Pons (tissue), 1 donor: ENCODE data around the gene KRT77.

Experiments
- DNase-seq: peaks from one replicate; pipeline ENCODE4 v3.0.0-alpha.2; 2016; ENCODE audit warnings: low spot score

Gene KRT77

DNA sequence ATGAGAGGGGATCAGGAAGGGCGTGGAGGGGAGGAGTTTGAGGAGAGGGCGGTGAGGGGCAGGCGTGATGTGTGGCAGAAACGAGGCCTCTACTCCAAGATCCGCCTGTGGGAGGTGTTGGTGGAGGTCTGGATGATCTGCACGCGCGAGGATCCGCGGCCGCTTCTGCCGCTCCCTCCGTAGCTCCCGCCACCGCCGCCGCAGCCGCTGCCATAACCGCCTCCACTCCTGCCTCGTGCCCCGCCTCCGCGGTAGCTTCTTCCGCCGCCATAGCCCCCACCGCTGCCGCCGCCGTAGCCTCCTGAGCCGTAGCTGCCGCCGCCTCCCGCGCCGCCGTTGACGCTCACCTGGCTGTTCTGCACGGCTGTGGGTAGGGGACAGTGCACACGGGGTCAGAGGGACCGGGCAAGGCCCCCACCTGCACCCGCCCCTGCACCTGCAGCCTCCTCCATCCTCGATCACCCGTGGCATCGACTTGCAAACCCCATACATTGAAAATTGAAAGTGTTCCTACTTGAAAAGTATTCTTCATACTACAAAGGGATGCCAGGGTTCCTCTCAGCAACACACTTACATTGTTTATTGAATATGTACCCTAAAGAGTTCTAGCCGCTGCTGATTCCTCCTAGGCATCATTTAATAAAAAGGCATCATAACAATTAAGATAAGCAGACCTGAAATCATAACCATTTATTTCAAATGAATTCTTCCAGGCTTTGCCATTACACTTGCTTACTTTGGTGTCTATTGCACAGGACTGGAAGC is 12.1 kb downstream of the KRT77 start:
- DNase-seq = no peak

DNA sequence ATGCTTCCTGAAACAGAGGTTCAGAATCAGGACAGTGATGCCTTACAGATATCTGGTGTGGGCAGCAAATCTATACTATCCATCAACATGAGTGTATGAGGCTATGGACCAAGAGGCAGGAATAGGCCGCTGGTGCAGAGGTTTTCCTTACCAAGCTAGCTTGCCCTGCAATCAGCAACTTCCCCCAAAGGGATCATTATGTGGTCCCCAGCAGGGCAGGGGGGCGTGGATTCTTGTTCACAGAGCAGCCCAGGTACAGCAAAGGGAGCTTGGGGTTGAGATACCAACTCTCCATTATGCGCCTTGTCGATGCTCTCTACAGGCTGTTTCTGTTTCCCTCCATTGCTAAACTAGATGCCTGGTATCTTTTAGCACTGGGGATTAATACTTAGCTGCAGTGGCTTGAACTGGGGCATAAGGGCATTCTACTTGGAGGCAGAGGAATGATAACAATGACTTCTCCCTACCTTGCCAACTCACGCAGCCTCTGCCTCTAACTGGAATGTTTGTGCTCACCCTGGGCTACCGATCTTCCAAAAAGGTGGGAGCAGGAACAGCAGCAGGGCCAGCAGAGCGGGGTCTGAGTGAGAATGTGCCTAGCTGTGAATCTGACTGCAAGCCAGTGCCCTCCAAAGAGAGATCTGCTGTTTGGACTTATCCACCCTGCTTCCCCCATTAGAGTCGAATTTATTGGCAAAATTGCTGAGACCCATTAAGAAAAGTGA is 12.8 kb downstream of the KRT77 start:
- no peak for DNase-seq

DNA sequence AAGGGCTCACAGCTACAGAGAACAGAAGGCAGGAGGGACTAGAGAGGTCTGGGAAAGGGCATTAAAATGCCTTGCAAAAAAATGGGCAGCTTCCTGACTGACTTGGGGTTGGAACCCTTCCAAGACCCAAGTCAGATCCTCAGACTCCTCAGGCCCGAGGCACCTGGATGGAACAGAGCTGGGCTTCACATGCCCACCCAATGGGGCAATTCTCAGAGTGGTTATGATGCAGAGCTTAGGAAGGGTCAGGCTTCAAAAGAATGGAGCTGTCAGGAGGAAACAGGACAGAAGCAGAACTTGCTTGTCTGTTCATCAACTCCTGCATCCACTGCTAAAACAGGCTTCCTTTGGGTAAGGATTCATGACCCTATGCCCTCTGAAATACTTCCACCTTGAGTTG is 13.4 kb downstream of the KRT77 start:
- DNase-seq = no peak

DNA sequence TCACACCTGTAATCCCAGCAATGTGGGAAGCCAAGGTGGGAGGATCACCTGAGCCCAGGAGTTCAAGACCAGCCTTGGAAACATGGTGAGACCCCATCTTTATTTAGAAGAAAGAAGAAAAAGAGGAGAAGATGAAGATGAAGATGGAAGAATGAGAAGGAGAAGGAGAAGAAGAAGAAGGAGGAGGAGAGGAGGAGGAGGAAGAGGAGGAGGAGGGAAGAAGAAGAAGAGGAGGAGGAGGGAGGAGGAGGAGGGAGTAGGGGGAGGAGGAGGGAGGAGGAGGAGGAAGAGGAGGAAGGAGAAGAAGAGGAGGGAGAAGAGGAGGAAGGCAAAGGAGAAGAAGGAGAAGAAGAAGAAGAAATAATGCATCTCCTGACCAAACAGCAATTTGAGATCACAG is 14.1 kb downstream of the KRT77 start:
- no peak for DNase-seq

DNA sequence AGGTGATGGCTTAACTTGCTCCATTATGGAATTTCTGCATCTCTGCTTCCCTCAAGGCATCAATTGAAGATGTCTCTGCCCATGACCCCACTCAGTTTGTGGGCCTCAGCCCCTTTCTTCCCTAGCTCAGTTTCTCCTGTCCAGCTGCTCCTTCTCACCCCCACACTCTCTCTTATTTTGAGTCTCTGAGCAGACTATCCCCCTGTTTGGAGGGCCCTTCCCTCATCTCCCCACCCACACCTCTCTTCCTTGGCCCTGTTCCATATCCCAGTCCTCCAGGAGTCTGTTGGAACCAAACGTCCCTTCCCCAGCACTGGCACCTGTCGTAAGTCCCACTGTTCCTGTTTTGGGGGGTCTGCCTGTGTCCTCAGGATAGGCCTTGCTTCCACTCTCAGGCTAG is 14.8 kb downstream of the KRT77 start:
- no peak for DNase-seq

DNA sequence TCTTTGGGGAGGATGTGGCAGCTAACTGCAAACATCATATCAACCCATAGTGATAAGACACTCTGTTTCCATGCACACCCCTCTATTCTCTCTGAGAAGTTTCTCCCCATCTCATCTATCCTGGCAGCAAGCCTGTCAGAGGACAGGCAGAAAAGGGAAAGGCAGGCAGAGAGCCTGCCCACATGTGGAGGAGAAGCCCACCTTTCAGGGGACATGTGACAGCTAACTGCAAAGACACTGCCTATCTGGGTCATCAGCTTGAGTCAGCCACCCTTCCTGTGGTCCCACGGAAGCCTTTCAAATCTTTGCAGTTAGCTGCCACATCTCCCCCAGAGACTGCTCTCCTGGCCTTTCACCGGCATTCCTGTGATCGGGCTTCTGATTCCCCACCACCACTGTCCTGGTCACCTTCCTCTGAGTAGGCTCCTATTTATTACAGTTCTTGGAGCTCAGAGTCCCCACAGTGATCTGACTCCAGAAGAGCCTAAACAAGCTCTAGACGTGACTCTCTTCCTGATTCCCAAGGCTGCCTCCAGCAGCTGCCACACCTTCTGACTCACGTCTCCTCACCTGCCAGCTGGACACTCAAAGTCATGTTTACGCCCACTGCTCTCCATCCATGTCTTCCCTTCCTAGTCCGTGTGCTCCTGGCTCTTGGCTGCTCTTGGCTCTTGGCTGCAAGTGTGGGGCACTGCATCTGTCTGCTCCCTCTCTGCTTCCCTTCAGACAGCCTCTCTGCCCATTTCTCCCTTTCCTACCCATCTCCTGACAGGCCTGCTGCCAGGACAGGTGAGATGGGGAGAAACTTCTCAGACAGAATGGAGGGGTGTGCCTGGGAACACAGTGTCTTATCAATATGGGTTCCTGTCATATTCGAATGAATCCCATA is 15.6 kb downstream of the KRT77 start:
- DNase-seq = no peak

DNA sequence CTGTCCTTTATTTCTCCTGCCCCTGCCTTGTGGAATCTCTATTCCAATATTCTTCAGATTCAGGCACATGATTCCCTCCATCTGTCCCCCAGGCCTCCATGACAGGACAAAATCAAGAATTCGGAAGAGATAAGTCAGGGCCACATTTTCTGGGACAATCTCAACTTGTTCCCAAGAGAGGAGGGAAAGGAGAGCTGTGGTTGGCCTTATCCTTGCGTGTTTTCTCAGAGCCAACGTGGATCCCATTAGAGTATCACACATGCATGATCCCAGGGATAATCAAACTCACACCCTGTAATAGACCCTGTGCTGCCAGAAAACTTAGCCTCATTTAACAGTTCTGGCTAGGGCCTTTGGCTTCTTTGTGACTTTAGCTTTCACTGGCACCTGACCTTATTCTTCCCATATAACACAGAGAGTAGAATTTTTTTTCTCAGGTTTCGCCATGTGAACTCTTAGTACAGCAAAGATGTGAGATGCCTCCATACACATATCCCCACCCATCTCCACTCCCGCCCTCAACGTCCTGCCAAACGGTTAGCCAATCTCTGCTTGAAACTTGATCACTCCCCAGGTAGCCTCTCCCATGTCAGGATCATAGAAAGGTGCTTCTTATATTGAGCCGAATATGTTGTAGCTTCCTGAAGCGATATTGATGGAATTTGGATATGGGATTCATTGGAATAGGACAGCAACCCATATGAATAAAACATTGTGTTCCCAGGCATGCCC is 16.4 kb downstream of the KRT77 start:
- no peak for DNase-seq

DNA sequence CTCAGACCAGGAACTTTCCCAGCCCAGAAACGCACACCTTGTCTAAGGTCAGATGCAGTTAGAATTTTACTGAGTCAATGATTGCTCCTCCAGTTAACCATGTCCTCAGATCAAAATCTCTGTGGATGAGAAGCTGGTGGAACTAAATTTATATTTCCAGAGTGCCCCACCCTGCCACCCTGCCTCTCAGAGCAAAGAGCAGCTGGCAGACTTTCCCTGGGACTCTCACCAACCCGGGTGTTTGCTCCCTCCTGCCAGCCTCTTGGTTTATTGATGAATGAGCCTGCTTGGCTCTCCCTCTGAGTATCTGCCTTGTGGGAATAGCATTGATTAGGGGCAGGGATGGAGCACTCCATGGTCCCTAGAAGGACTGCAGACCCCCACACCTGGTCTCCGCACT is 17.3 kb downstream of the KRT77 start:
- no peak for DNase-seq

DNA sequence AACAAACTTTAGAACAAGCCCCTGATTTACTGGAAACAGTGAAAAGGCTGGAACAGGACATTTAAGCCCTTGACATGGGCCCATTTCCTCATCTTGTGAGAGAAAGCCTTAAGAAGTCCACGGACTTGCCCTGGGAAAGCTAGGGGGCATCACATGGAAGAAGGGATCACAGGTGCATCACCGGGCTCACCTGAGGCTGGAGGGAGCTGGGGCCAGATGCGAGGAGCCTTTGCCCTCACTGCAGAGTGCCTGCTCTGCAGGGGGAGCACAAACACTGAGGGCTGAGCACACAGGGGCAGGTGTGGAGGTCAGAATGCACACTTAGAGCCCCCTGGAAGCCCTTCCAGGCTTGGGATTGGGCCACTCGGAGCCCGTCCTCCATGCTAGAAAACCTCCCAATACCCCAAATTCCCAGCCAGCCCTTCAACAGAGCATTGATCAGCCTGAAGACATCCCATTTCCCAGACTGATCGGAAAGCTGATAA is 17.9 kb downstream of the KRT77 start:
- DNase-seq = no peak

DNA sequence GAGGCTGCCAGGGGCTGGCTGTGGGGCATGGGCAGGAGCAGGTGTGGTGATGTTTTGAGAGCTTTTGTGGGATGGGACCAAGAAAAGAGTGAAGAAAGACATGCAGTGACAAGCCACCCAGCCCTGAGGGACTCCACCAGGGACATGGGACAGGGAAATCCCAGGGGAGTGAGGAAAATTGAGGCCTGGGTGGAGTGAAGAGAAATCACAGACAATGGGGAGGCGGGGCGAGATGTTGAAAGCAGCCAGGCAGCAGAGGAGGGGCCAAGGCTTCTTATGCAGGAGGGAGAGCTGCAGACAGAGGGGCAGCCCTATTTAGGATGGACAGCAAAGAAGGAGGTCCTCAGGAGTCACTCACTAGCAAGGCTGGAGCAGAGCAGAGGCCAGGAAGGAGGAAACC is 18.9 kb downstream of the KRT77 start:
- no peak for DNase-seq

DNA sequence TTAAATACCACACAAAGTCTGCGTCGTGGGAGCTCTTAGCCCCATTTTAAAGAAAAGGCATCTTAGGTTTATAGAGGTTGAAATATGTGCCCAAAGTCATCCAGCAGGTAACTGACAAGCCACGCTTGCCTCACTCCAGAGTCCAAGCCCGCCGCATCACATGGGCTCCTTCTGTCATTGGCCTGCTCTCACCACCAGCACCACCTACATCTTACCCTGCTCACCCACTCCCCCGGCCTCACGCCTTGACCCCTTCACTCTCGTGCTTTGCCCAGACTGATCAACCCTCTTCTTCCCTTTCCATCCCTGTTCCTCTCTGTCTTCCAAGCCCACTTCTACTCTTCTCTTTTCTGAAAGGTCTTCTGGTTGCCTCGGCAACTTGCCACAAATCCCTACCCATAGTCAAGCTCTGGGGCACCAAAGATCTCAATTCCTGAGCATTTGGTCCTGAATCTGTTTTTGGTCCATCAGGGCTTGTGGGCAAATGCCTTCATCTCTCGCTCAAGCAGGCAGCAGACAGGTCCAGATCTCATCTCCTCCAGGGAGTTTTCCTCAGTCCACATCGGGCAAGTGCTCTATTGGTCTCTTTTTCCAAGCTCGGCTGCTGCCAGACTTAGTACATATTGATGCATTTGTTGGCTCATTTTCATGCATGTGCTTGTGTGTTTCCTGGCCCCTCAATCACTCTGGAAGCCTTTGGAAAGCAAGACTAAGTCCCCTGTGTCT is 19.6 kb downstream of the KRT77 start:
- DNase-seq = no peak

DNA sequence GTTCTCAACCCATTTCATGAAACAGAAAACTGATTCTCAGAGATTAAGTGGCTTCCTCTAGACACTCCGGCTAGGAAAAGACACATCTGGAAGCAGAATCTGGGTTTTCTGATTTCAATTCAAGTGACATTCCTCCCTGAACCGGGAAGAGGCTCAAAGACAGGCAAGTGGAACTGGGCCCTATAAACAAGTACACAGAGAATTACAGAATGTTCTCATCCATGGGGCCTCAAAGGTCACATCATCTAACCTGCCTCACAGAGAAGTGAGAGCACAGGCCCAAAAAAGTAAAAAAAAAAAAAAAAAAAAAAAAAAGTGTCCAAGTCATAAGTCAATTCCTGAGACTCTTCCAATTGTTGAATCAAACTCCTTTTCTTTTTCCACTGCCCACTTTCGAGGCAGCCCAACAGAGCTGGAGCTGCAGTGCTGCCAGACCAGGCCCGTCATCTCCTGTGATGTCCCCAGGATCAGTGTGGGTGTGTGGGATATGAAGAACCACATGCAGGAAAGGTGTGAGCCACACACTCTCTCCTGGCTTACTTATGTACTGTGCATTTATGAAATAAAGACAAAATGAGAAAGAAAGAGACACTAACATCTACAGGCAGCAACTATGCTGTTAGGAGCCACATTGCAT is 20.3 kb downstream of the KRT77 start:
- DNase-seq = no peak

DNA sequence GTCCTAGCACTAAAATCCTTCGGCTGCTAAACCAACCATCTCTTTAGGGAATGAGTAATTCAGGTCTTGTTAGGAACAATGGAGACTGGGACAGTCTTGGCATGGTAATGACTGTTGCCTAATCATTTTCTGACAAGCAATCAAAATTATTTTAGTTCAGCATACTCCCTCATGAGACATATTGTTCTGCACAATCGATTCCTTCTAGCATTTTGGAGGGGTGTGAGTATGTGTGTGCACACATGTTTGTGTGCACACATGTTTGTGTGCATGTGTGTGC is 21.0 kb downstream of the KRT77 start:
- DNase-seq = no peak

DNA sequence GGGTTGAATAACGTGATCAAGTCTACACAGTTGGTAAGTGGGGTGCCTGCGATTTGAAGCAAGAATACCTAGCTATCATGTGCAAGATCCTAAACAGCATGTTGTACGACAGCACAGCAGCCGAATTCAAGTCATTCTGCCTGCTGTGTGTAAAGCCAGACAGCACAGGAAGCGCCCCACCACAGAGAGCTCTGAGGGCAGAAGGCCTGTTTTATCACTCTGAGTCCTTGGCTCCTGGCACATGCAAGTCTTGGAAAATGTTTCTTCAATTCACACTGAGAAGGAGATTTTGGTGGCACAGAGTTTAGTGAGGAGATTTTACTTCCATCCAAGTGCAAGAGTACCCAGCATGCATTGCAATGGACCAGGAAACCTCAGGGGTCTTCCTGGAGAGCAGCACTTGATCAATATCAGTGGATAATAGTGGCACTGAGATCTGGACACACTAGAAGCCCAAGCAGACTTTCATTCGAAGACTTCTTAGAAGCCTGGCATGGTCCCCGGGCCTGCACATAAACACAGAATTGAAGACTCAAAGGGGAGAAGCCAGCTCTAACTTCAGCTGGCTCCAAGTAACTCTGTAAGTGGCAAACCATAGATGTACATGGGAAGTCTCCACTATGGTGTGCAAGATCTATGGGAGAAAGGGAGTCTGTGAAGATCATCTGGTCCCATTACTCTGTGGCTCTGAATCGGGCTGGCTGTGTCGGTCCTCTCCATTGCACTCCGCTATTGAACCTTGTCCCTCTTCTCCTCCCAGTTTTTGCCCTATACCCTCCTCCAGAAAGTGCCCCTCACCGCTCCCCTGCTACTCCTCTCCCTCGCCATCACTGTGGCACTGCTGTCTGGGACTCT is 21.6 kb downstream of the KRT77 start:
- no peak for DNase-seq

DNA sequence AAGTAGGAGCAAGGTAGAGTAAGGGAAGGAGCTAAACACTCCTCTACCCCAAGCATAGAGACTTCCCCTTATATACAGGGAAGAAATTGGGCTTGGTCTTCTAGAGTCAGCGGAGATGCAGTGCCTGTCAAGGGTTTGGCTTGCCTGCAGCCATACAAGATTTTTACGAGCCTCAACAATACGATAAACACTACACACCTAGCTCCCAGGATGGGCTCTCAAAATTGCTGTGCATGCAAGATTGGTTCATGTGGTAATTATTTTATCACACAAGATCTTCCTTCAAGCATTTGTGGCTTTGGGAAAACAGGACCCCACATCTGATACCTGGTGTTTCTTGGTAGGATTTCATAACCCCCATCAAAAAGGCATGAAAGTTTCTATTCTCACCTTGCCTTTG is 23.0 kb downstream of the KRT77 start, which contains the start of gene KRT1:
KRT1 (minus strand) TSS at position 45 of the 400 bp plus-strand sequence. CDS start 59 bp downstream, outside the sequence.
- no peak for DNase-seq

DNA sequence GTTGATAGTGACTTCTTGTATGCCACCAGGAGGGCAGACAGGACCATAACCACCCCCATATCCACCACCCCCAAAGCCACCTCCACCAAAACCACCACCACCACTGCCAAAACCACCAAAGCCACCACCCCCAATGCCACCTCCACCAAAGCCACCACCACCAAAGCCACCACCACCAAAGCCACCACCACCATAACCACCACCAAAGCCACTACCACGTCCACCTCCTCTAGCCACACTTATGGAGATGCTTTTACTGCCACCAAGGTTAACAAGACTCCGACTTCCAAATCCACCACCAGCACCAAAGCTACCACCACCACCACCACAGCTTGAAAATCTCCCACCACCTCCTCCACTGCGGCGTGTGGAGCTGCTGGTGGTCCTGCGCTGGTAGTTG is 23.4 kb downstream of the KRT77 start:
- DNase-seq = no peak

DNA sequence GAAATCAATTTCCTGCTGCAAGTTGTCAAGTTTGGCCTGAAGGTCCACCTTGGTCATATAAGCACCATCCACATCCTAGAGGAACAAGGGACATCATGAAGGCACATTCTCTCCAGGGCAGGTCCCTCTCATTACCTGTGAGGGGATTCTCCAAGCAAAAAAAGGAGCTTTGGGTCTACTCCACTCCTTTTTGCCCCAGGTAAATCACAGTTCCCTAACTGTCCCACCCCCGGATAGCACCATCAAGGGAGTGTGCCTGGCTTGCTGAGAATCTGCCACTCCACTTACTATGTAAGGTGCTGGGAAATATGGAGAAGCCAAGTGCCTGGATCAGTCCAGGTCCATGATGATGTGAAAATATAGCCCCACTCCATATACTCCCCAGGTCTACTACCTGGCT is 25.7 kb downstream of the KRT77 start:
- DNase-seq = no peak

DNA sequence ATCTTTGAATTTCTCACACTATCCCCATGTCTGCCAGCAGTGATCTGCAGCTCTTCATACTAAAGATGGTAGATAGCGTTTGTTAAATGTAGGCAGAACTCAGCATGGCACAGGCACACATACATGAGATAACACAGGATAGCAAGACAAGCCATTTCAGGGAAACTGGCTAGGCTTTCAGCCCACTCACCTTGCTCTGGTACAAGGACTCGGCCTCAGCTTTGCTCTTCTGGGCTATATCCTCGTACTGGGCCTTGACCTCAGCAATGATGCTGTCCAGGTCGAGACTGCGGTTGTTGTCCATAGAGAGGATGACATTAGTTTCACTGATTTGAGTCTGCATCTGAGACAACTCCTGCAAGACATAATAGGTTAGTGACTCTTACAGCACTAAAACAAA is 26.2 kb downstream of the KRT77 start:
- DNase-seq = no peak

DNA sequence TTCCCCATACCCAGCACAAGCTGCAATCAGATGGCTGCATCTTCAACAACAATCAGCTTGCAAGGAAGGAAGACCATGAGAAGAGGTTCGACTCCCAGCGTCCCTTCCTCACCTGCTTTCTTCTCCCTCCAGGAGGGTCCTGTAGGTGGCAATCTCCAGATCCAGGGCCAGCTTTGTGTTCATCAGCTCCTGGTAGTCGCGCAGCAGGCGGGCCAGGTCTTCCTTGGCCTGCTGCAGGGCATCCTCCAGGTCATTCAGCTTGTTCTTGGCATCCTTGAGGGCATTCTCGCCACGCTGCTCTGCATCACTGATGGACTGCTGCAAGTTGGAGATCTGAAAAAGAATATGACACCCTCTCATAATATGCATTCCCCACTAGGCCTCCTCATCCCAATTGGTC is 27.2 kb downstream of the KRT77 start:
- no peak for DNase-seq

DNA sequence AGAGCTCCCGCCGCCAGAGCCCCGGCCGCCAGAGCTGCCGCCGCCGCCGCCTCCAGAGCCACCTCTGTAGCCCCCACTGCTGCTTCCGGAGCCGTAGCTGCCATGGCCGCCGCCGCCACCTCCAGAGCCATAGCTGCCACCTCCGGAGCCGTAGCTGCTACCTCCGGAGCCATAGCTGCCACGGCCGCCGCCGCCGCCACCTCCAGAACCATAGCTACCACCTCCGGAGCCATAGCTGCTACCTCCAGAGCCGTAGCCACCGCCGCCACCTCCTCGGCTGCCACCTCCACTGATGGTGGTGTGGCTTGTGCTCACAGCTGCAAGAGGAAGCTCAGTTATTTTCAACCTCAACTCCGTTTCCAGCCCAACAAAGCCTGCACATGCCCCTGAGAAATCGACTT is 28.0 kb downstream of the KRT77 start:
- DNase-seq = no peak
